Prostate gland (tissue), 2 donors: ENCODE data around the gene EDEM3. TPM values are rescaled to one million over a fixed set of nuclear protein-coding genes. Genes with fewer than 3 reads are reported as not detected.

Source experiments
- DNase-seq: peaks from one replicate; pipeline ENCODE4 v3.0.0-alpha.2; 2019; ENCODE audit warnings: low spot score
- H3K27ac ChIP-seq, 2 donors: fragments of 200-600 bp; sonication (generic); 2 replicates each; pipeline ENCODE4 v1.5.1; 2017 to 2019
- H3K27me3 ChIP-seq: fragments of 200-600 bp; sonication (generic); replicated peaks from 2 replicates; pipeline ENCODE4 v1.5.1; 2019; ENCODE audit not compliant: insufficient read depth
- H3K36me3 ChIP-seq, 2 donors: fragments of 200-600 bp; sonication (generic); 1 replicate in 1 of 2; 2 replicates in 1 of 2; pipeline versions ENCODE4 v1.5.1 to v1.8.1; 2017 to 2019
- H3K4me1 ChIP-seq: fragments of 200-600 bp; sonication (generic); replicated peaks from 2 replicates; pipeline ENCODE4 v1.5.1; 2019
- H3K4me3 ChIP-seq, 2 donors: fragments of 200-600 bp; sonication (generic); 2 replicates each; pipeline ENCODE4 v1.5.1; 2017 to 2019
- H3K9me3 ChIP-seq: fragments of 200-600 bp; sonication (generic); 2 replicates; pipeline ENCODE4 v1.5.1; 2017
- POLR2A ChIP-seq: fragments of 450-650 bp; IDR thresholded peaks from one replicate; pipeline ENCODE4 v1.6.1; 2016; ENCODE audit warnings: antibody characterized with exemption, mild to moderate bottlenecking
- POLR2AphosphoS5 ChIP-seq: sonication (generic); formaldehyde crosslinking; IDR thresholded peaks from one replicate; pipeline ENCODE4 v1.6.1; 2017; ENCODE audit warnings: antibody characterized with exemption
- WGBS: methylation state at CpG from one replicate; pipeline ENCODE4 v1.1.5; 2018; 5-methylcytosine and 5-hydroxymethylcytosine counted together
- intact Hi-C: fragments of 100-400 bp; cut with DNase I; formaldehyde crosslinking; loops from one replicate; pipeline ENCODE4 v1.14.2; 2022
- total RNA-seq, 2 donors: library from RNA; depleted of rRNA; stranded (reverse); fragments of >200 nt; gene quantifications; one replicate each; pipeline ENCODE4 v1.1.0, GENCODE V29; 2016
- TF ChIP-seq, protein P1 (sequence below), 4 experiments: fragments of 200-600 bp in 2 of 4; fragments of 450-650 bp in 2 of 4; sonication (generic) in 2 of 4; IDR thresholded peaks; 1 replicate in 3 of 4; 2 replicates in 1 of 4; pipeline ENCODE4 v1.5.1; 2016 to 2019; ENCODE audit warnings: antibody characterized with exemption in 4 of 4, mild to moderate bottlenecking in 2 of 4, moderate library complexity in 2 of 4

The EDEM3 gene
- total RNA-seq, 2 donors from 2014 or later, result 31.1 to 55.3 TPM

GRCh38 chr1:184644771-184645170 is 109.9 kb downstream of the EDEM3 start:
- intact Hi-C loops, result no loop called here
- no peak for DNase-seq
- Histone ChIP-seq H3K4me3 (no peak overlapping the region), H3K9me3 (no peaks in the 10 kb centered on the region), H3K36me3 (no peaks in the 10 kb centered on the region), H3K27me3 (no peaks in the 10 kb centered on the region), H3K27ac (no peak overlapping the region), H3K4me1 (peaks cover 4% of the 10 kb centered on the region)
- TF ChIP-seq, protein P1, sequence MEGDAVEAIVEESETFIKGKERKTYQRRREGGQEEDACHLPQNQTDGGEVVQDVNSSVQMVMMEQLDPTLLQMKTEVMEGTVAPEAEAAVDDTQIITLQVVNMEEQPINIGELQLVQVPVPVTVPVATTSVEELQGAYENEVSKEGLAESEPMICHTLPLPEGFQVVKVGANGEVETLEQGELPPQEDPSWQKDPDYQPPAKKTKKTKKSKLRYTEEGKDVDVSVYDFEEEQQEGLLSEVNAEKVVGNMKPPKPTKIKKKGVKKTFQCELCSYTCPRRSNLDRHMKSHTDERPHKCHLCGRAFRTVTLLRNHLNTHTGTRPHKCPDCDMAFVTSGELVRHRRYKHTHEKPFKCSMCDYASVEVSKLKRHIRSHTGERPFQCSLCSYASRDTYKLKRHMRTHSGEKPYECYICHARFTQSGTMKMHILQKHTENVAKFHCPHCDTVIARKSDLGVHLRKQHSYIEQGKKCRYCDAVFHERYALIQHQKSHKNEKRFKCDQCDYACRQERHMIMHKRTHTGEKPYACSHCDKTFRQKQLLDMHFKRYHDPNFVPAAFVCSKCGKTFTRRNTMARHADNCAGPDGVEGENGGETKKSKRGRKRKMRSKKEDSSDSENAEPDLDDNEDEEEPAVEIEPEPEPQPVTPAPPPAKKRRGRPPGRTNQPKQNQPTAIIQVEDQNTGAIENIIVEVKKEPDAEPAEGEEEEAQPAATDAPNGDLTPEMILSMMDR (IDR thresholded peaks at IDR 0.05), result no peak
- TF ChIP-seq POLR2AphosphoS5 (no peak), POLR2A (no peak)
- 97% methylated on average over 11 of the region's 11 CpGs for WGBS

- 63% methylated on average over 1 of the region's 1 CpG for WGBS
- Histone ChIP-seq H3K27me3 (no peaks in the 10 kb centered on the region), H3K4me1 (peaks cover 4% of the 10 kb centered on the region), H3K9me3 (no peaks in the 10 kb centered on the region), H3K36me3 (no peaks in the 10 kb centered on the region), H3K27ac (no peak overlapping the region), H3K4me3 (no peak overlapping the region)
- no peak for DNase-seq
- intact Hi-C loops, result no loop called here
- no peak for TF ChIP-seq POLR2AphosphoS5
- TF ChIP-seq, protein P1 (IDR thresholded peaks at IDR 0.05), result no peak
- no peak for TF ChIP-seq POLR2A
Observed at GRCh38 chr1:184643661-184644060, 111.0 kb downstream of the EDEM3 start.

- H3K4me1 ChIP-seq, result peaks cover 4% of the 10 kb centered on the region
- intact Hi-C loops, result no loop called here
- no peak overlapping the region for H3K27ac ChIP-seq
- H3K9me3 ChIP-seq, result no peaks in the 10 kb centered on the region
- no peaks in the 10 kb centered on the region for H3K36me3 ChIP-seq
- 80% methylated on average over 2 of the region's 2 CpGs for WGBS
- no peak for DNase-seq
- TF ChIP-seq, protein P1 (IDR thresholded peaks at IDR 0.05), result no peak
- TF ChIP-seq POLR2A, result no peak
- TF ChIP-seq POLR2AphosphoS5, result no peak
- H3K27me3 ChIP-seq, result no peaks in the 10 kb centered on the region
- H3K4me3 ChIP-seq, result no peak overlapping the region
Observed at GRCh38 chr1:184641894-184642293, 112.8 kb downstream of the EDEM3 start.

DNA sequence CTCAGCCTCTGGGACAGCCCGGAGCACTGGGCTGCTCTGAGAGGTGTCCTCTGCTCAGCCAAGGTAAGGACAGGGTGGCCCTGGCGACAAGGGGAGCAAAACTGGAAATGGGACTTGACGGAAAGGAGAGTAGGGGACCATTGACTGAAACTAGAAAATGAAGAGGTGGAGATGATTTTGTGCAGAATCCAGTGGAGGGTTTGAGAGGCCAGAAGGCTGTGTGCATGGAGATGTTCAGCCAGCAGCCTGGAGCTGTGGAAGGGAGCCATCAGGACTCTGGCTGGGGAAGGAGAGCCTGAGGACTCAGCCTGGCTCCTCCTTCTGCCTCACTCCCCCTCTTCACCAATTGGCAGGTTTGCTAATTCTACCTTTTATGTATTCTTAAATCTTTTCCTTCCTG is 114.2 kb downstream of the EDEM3 start:
- Histone ChIP-seq H3K4me1 (peaks cover 4% of the 10 kb centered on the region), H3K27me3 (no peaks in the 10 kb centered on the region), H3K27ac (no peak overlapping the region), H3K9me3 (no peaks in the 10 kb centered on the region), H3K4me3 (no peak overlapping the region), H3K36me3 (no peaks in the 10 kb centered on the region)
- no peak for DNase-seq
- WGBS, result 91% methylated on average over 3 of the region's 3 CpGs
- intact Hi-C loops, result no loop called here
- TF ChIP-seq, protein P1 (IDR thresholded peaks at IDR 0.05), result no peak
- no peak for TF ChIP-seq POLR2AphosphoS5
- no peak for TF ChIP-seq POLR2A

Other genes with a start within 250 kb of the EDEM3 start
- 10 to 100 TPM; 47.3 to 97.4 TPM for gene NIBAN1, start 219.7 kb upstream of the EDEM3 start, total RNA-seq